HG02642 (cell line): ENCODE data around the gene FZD7.

ENCODE experiments used
- ATAC-seq: cut with Tn5 transposase; IDR thresholded peaks from one replicate; pipeline ENCODE4 v1.9.1; 2021; ENCODE audit warnings: mild to moderate bottlenecking; ENCODE audit not compliant: unreplicated experiment, poor library complexity

Gene FZD7

DNA sequence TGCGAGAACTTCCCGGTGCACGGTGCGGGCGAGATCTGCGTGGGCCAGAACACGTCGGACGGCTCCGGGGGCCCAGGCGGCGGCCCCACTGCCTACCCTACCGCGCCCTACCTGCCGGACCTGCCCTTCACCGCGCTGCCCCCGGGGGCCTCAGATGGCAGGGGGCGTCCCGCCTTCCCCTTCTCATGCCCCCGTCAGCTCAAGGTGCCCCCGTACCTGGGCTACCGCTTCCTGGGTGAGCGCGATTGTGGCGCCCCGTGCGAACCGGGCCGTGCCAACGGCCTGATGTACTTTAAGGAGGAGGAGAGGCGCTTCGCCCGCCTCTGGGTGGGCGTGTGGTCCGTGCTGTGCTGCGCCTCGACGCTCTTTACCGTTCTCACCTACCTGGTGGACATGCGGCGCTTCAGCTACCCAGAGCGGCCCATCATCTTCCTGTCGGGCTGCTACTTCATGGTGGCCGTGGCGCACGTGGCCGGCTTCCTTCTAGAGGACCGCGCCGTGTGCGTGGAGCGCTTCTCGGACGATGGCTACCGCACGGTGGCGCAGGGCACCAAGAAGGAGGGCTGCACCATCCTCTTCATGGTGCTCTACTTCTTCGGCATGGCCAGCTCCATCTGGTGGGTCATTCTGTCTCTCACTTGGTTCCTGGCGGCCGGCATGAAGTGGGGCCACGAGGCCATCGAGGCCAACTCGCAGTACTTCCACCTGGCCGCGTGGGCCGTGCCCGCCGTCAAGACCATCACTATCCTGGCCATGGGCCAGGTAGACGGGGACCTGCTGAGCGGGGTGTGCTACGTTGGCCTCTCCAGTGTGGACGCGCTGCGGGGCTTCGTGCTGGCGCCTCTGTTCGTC lies 1.7 kb downstream of the FZD7 start:
- ATAC-seq: no peak

DNA sequence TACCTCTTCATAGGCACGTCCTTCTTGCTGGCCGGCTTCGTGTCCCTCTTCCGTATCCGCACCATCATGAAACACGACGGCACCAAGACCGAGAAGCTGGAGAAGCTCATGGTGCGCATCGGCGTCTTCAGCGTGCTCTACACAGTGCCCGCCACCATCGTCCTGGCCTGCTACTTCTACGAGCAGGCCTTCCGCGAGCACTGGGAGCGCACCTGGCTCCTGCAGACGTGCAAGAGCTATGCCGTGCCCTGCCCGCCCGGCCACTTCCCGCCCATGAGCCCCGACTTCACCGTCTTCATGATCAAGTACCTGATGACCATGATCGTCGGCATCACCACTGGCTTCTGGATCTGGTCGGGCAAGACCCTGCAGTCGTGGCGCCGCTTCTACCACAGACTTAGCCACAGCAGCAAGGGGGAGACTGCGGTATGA lies 2.3 kb downstream of the FZD7 start:
- no peak for ATAC-seq

DNA sequence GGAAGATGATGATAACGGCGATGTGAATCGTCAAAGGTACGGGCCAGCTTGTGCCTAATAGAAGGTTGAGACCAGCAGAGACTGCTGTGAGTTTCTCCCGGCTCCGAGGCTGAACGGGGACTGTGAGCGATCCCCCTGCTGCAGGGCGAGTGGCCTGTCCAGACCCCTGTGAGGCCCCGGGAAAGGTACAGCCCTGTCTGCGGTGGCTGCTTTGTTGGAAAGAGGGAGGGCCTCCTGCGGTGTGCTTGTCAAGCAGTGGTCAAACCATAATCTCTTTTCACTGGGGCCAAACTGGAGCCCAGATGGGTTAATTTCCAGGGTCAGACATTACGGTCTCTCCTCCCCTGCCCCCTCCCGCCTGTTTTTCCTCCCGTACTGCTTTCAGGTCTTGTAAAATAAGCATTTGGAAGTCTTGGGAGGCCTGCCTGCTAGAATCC lies 3.0 kb downstream of the FZD7 start:
- no peak for ATAC-seq

DNA sequence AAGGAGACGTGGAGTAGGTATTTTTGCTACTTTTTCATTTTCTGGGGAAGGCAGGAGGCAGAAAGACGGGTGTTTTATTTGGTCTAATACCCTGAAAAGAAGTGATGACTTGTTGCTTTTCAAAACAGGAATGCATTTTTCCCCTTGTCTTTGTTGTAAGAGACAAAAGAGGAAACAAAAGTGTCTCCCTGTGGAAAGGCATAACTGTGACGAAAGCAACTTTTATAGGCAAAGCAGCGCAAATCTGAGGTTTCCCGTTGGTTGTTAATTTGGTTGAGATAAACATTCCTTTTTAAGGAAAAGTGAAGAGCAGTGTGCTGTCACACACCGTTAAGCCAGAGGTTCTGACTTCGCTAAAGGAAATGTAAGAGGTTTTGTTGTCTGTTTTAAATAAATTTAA lies 3.4 kb downstream of the FZD7 start:
- no peak for ATAC-seq

DNA sequence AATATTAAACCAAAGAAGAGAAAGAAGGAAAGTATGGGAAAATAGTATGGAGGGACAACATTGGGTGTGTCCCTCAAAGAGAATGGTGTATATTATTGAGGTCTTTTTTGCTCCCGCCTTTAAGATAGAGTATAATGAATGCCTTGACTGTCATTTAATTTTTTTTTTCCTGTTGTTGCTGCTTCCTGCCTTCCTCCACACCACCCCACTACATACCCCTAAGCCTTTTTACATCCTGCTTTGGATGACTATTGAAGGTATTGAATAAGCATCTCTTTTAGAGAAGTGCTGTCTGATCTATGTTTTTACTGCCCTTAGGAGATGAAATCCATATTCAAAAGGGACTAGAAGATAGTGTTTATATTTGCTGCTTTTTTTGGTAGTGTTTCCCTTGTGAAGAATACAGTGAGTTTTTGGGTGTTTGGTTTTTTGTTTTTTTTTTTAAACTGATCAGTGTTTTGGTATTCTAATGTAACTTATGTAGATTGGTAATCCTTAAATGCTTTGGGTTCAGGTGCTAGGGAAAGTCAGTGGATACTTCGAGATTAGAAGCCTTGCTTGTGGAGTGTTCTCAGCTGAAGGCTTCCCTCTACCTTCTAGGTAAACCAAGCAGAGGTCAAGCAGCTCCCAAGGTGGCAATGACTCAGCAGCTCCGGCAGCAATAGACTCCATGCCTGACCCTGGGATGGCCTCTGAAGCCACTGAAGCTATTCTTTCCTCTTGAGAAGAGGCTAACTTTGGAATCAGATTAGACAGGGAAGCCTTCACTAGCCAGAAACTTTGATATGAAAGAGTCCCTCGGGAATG lies 5.0 kb downstream of the FZD7 start:
- no peak for ATAC-seq

DNA sequence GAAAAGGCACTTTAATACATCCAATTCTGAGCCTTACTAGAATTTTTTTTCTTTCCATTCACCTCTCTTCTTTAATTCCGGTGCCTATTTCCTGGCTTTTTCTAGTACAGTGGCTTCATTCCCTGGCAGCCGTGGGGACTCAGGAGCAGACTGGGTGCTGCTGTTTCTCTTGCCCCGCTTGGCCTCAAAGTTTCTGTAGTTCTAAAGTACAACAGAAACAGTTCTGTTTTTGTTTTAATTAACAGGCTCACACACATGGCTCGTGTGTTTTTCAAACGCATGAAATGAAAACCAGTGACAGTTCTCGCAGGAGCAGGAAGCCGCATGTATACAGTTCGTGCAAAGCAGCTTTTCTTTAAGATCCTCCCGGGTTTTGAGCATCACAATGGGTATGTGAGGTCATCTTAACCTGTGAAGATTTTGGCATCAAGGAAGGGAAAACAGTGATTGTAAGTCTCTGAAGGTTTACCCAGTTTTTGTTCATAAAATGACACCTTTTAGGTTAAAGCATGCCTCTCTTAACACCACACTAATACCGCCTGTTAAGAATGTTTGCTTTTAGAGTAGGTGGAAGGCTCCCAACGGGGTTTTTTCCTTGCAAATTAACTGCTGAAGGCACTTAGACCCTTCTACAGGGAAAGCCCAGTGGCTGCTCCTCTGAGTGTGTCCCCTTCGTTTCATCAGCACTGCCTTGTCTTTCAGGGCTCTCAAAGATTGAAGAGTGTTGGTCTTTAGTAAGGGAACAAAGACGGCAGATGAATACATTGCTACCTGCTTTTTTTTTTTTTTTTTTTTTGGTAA lies 5.8 kb downstream of the FZD7 start:
- ATAC-seq: no peak

DNA sequence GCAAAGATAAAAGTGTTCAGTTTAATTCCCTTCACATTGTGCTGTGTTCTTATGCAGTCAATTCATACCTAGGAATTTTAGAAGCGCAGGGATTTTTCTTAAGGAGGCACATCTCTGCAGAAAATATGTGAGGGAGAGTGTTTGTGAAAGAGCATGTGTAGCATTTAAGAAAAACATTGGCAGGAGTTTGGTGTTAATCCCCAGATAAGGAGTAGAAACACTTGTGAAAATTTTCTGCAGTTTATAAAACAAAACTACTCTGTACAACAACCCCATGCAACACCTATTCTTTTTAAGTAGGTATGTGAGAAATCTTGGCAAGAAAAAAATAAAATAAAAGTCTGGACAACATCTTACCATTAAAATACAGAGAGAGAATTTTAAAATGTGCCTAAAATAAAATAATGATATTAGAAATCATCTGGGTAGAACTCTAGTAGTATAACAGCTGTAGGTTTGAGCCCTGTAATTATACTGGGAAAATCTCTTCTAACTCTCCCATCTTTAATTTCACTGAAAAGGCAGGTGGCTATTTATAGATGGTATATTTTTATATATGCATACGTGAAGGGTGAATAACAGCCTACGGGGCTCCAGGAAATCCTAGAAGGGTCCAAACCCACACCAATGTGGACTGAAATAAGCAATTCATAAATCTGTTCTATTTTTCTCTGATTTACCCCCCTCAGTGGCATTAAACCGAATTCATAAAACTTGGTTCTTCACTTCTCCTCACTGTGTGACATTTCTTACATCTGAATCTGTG lies 6.6 kb downstream of the FZD7 start:
- ATAC-seq: no peak

DNA sequence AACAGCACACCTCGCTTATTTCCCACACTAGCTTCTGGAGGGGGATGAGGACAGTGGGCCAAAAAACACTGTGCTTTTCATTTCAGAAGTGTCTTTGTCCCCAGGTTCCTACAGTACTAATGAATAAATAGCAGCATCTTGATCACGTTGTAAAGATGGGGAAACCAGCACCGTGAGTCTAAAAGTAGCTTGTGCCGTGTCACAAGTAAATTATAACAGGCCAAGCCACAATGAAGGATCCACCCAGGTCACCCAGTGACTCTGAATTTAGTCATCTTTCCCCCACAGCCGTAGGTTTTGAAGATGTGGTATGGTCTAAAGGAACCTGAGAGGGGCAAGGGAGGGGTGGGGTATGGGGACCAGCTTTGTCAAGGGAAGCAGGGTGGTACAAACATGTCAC lies 8.8 kb downstream of the FZD7 start:
- ATAC-seq: no peak

DNA sequence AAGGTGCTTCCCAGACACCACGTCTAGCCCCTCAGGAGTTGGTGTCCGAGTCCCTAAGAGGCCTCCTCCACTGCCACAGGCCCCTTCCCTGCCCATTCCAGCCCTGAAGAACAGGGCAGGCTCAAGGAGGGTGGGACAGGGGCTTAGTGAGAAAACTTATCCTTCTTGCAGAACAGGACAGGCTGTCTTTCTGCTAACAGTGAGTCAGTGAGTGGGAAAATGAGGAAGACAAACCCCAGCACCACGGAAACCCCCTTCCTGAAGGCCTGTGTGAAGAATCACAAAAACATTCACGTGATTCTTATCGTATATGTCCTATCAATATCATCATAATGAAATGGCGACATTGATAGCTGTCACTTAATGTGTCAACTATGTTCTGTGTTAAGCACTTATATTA lies 9.8 kb downstream of the FZD7 start:
- ATAC-seq: no peak

DNA sequence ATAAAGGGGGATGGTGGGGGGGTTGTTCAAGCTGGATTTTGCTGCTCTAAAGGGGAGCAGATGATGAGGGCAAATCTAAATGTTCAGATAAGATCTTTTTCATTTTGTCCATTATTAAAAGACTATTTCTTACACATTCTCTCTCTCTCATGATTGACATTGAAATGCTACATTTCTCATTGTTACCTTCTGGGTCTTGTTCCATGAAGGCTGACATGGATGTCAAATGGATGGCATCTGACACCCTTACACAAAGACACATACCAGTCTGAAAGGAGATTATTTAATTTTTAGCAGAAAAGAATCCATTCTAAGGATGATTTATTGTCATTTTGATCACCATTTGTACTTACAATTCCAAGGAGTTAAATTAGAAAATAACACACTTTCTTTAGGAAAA lies 11.1 kb downstream of the FZD7 start:
- ATAC-seq: no peak

DNA sequence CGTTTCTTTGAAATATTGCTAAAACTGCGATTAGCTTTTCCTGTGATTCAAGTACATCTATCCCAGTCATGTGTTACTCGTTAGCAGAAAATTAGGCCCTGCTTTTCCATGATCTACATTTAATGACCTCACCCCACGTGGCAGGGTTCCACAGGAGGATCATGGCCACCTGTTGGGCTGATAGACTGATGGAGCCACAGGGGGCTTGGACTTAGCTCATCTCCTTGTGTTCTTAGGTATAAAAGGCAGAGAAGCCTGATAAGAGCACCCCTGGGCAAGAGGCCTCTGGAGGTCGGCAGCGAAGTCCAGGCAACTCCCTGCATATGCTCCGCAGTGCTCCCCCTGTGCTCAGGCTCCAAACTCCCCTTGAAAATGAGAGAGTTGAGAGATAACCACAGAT lies 12.9 kb downstream of the FZD7 start:
- no peak for ATAC-seq

DNA sequence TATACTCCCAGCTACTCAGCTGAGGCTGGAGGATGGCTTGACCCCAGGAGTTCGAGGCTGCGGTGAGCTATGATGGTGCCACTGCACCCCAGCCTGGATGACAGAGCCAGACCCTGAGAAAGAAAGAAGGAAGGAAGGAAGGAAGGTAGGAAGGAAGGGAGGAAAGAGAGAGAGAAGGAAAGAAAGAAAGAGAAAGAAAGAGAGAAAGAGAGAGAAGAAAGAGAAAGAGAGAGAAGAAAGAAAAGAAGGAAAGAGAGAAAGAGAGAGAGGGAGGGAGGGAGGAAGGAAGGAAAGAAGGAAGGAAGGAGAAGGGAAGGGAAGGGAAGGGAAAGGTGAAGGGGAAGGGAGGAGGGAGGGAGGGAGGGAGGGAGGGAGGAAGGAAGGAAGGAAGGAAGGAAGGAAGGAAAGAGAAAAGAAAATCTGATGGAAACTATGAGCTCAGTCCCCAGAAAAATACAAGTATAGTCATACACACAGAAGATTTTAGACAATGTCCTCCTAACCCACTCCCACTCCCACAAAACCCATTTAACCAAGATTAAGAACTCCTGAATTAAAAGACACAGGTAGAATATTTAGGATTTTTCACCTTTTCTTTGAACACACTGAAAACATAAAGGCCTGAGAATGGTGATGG lies 15.6 kb downstream of the FZD7 start:
- no peak for ATAC-seq

DNA sequence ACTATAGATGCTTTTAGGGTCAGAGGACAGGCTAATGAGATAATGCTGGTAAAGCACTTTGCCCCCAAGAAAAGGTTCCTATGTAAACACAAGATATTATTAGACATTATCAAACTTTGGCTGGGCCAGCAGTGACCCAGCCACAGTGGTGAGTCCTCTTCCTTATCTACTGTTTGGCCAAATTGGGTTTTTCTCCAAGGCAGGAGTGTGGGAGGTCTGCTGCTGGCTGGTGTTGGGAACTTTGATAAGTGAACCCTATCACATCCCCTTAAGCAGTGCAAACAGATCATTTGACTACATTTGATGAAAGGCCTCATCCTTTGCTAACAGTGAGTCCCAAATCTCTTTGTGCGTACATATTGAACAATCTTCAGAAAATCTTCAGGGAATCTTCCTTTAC lies 16.2 kb downstream of the FZD7 start:
- ATAC-seq: no peak

DNA sequence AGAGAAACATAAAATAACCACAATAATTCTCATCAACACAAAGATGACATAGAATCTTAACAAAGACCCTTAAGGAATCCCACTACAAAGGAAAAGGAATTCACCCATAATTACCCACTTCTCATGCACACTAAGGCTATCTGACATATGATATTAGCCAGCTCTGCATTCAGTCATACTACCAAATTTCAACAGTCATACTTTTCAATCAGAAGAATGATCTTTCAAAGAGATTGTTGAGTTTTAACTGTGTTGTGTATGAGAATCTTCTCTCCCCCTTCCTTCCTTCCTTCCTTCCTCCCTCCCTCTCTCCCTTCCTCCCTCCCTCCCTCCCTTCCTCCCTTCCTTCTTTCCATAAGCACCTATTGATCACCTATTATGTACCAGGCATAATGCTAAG lies 17.0 kb downstream of the FZD7 start:
- ATAC-seq: no peak

DNA sequence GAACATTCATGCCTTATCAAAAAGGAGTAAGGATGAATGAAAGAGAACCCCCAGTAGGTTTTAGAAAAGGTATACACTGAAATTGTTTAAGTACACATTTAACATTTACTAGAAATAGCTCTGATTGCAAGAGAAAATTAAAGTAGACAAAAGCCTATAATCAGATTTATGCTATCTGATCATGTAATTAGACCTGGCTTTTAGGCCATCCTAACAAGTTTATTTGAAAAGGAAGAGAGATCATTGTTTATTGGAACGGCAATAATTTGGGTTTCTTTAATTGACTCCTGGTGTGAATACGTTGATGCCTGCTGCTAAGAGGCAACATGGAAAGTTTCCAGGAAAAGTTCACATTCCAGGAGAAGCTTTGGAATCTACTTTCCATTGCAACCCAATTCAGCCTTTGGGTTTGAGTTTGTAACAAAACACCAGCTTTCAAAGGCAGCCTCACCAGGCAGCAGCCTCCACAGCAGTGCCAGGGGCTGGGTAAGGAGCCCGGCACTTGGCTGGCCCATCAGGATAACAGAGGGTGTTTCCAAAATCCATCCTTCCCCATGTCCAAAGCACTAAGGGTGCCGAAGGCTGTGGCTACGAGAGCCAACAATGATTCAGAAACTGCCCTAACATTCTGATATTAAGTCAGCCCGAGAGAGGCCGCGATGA lies 18.0 kb downstream of the FZD7 start:
- no peak for ATAC-seq

DNA sequence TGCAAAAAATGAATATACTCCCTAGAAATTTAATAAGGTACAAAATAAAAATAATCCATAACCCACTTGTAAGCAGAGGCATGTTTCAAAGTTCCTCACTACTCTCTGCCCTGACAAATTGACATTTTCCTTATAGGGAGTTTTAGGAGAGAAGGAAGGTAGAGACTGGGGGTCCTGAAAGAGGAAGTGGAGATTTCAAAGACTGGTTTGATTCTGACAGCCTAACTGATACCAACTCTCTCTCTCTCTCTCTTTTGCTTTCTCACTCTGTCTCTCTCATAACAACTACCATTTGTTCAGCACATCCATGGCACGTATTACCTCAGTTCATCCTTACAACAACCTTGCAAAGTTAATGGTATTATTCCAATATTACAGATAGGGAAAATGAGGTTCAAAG lies 18.6 kb downstream of the FZD7 start:
- ATAC-seq: no peak

DNA sequence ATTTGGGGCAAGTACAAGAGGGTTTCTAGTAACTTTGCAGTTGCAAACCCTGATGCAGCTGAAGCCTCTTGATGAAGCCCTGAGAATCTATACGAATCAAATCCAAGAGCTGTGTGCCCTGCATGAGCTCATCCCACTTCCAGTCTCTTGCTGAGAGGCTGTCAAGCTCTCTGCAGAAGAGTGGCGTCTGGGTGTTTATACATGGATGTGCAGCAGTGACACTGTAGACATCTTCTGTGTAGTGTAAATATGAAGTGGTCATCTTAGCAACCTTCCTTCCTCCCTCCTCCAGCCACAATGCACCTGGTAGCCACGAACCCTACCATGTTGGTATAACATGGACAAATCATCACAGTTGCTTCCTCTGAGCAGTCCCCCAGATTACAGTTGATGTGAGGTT lies 21.0 kb downstream of the FZD7 start:
- ATAC-seq: no peak

DNA sequence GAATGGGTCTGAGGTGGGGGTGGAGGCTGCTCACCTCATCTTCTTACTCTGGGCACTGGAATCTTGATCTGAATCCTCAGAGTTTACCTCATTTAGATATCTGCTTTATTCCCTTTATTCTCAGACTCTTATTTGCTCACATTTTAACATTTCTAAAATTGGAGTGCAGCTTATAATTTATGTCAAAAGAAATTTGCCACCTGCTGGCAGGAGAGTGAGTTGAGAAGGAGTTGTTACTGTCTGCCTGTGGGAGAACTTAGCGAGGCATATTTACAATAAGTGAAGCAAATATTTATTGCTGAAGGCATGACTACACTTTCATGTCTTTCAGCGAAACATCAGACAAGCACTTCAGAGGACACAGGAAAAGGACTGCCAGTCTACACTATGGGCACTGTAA lies 23.0 kb downstream of the FZD7 start:
- ATAC-seq: no peak

DNA sequence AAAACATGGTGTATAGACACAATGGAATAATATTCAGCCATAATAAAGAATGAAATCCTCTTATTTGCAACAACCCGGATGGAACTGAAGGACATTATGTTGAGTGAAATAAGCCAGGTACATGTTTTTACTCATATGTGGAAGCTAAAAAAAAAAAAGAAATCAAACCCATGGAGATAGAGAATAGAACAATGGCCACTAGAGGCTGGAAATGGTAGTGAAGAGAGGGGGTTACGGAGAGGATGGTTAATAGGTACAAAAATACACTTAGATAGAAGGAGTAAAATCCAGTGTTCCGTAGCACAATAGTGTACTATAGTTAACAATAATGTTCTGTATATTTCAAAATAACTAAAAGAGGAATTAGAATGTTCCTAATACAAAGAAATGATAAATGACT lies 26.6 kb downstream of the FZD7 start:
- no peak for ATAC-seq
